Measurements from ENCODE around the gene STC2. TPM values are rescaled to one million over a fixed set of nuclear protein-coding genes. Genes with fewer than 3 reads are reported as not detected.

Gene STC2
- total and polyA plus RNA-seq, 2 experiments from 2014 or later: 65.2 to 138 TPM

GRCh38 chr5:173331287-173331686, 3.1 kb upstream of the STC2 start:
- no peaks in the 10 kb centered on the region for H3K9me3 ChIP-seq (ENCODE audit: low read depth)
- H3K36me3 ChIP-seq: no peaks in the 10 kb centered on the region
- no peak for TF ChIP-seq CTCF (IDR thresholded peaks at IDR 0.05; ENCODE audit: low read depth, low read length)
- H3K27me3 ChIP-seq: no peaks in the 10 kb centered on the region
- H3K4me3 ChIP-seq: no peak overlapping the region
- no peak for DNase-seq (ENCODE audit: low read depth in 1 of 2, low spot score in 1 of 2)
- peak overlapping the region; percentile 74 for H3K27ac ChIP-seq
- H3K4me1 ChIP-seq (ENCODE audit: low read depth): peaks cover 18% of the 10 kb centered on the region

GRCh38 chr5:173330338-173331206, 2.4 kb upstream of the STC2 start:
- Histone ChIP-seq H3K27ac (peak overlapping the region; percentile 74), H3K4me3 (peak overlapping the region; percentile 73), H3K27me3 (no peaks in the 10 kb centered on the region), H3K36me3 (no peaks in the 10 kb centered on the region), H3K9me3 (ENCODE audit: low read depth) (no peaks in the 10 kb centered on the region), H3K4me1 (ENCODE audit: low read depth) (peaks cover 24% of the 10 kb centered on the region)
- no peak for TF ChIP-seq CTCF (IDR thresholded peaks at IDR 0.05; ENCODE audit: low read depth, low read length)
- peak in 1 of 2 donors; percentile 46 for DNase-seq (ENCODE audit: low read depth in 1 of 2, low spot score in 1 of 2)

GRCh38 chr5:173329491-173330337, 1.5 kb upstream of the STC2 start:
- Histone ChIP-seq H3K27me3 (no peaks in the 10 kb centered on the region), H3K4me1 (ENCODE audit: low read depth) (peaks cover 26% of the 10 kb centered on the region), H3K27ac (peak overlapping the region; percentile 74), H3K4me3 (peak overlapping the region; percentile 73), H3K36me3 (peaks cover 3% of the 10 kb centered on the region), H3K9me3 (ENCODE audit: low read depth) (no peaks in the 10 kb centered on the region)
- DNase-seq (ENCODE audit: low read depth in 1 of 2, low spot score in 1 of 2): peak in 1 of 2 donors; percentile 80
- peak; percentile 15 for TF ChIP-seq CTCF (IDR thresholded peaks at IDR 0.05; ENCODE audit: low read depth, low read length)

- no peaks in the 10 kb centered on the region for H3K27me3 ChIP-seq
- H3K27ac ChIP-seq: peak overlapping the region; percentile 74
- no peaks in the 10 kb centered on the region for H3K9me3 ChIP-seq (ENCODE audit: low read depth)
- no peak for TF ChIP-seq CTCF (IDR thresholded peaks at IDR 0.05; ENCODE audit: low read depth, low read length)
- H3K4me1 ChIP-seq (ENCODE audit: low read depth): peaks cover 26% of the 10 kb centered on the region
- DNase-seq (ENCODE audit: low read depth in 1 of 2, low spot score in 1 of 2): peak; percentile 63 to 70
- peaks cover 5% of the 10 kb centered on the region for H3K36me3 ChIP-seq
- peak overlapping the region; percentile 73 for H3K4me3 ChIP-seq
Observed at GRCh38 chr5:173328844-173329490, 753 bp upstream of the STC2 start.
